Spleen (tissue), 11 donors: ENCODE results near the gene LPP. TPM values are rescaled to one million over a fixed set of nuclear protein-coding genes. Genes with fewer than 3 reads are reported as not detected.
A peak's percentile ranks its signal among the peaks of the same experiment; 100 is the strongest.

ENCODE experiments used
- DNase-seq: peaks from one replicate; pipeline ENCODE4 v3.0.0-alpha.2; 2020
- H3K27ac ChIP-seq, 8 donors: fragments of 200-600 bp; sonication (generic) in 7 of 8; 1 replicate in 4 of 8; 2 replicates in 4 of 8; pipeline versions ENCODE4 v1.5.0 to v1.8.0; 2016 to 2021; ENCODE audit warnings: inconsistent platforms in 4 of 8, mild to moderate bottlenecking in 4 of 8, moderate library complexity in 1 of 8
- H3K27me3 ChIP-seq, 7 donors: fragments of 200-600 bp; sonication (generic) in 6 of 7; replicated peaks in 1 of 7; 1 replicate in 4 of 7; 2 replicates in 3 of 7; pipeline versions ENCODE4 v1.5.0 to v1.8.0; 2016 to 2021; ENCODE audit warnings: inconsistent platforms in 3 of 7, mild to moderate bottlenecking in 1 of 7
- H3K36me3 ChIP-seq, 6 donors: fragments of 200-600 bp; sonication (generic) in 5 of 6; 1 replicate in 4 of 6; 2 replicates in 2 of 6; pipeline versions ENCODE4 v1.5.0 to v1.8.0; 2016 to 2021; ENCODE audit warnings: inconsistent platforms in 2 of 6
- H3K4me1 ChIP-seq, 6 donors: fragments of 200-600 bp; sonication (generic) in 5 of 6; 1 replicate in 3 of 6; 2 replicates in 3 of 6; pipeline versions ENCODE4 v1.5.0 to v1.8.0; 2016 to 2021; ENCODE audit warnings: inconsistent platforms in 3 of 6
- H3K4me3 ChIP-seq, 8 donors: fragments of 200-600 bp; sonication (generic) in 7 of 8; 1 replicate in 4 of 8; 2 replicates in 4 of 8; pipeline versions ENCODE4 v1.5.0 to v1.8.0; 2016 to 2021; ENCODE audit warnings: inconsistent platforms in 4 of 8, mild to moderate bottlenecking in 4 of 8, moderate library complexity in 2 of 8
- H3K9me3 ChIP-seq, 8 donors: fragments of 200-600 bp; sonication (generic) in 7 of 8; 1 replicate in 4 of 8; 2 replicates in 4 of 8; pipeline versions ENCODE4 v1.5.0 to v1.8.0; 2016 to 2021; ENCODE audit warnings: inconsistent platforms in 4 of 8
- CTCF ChIP-seq, 11 experiments: fragments of 200-600 bp in 7 of 11; fragments of 450-650 bp in 4 of 11; sonication (generic) in 4 of 11; IDR thresholded peaks in 8 of 11; conservative IDR thresholded peaks in 3 of 11; 1 replicate in 7 of 11; 2 replicates in 4 of 11; pipeline versions ENCODE4 v1.4.0 to v1.8.0; 2016 to 2021; ENCODE audit warnings: antibody characterized with exemption in 11 of 11, inconsistent platforms in 4 of 11, mild to moderate bottlenecking in 1 of 11
- POLR2A ChIP-seq, 3 donors: fragments of 450-650 bp; IDR thresholded peaks; one replicate each; pipeline ENCODE4 v1.5.1; 2017; ENCODE audit warnings: antibody characterized with exemption in 3 of 3, mild to moderate bottlenecking in 1 of 3
- POLR2AphosphoS5 ChIP-seq, 3 donors: sonication (generic); formaldehyde crosslinking; IDR thresholded peaks; one replicate each; pipeline ENCODE4 v1.5.1; 2017; ENCODE audit warnings: antibody characterized with exemption in 3 of 3
- WGBS, 5 donors: extraction: QIAGEN DNeasy Blood & Tissue Kit in 3 of 5; methylation state at CpG; one replicate each; pipeline versions ENCODE4 v1.1.5 to v1.1.7; 2013 to 2018; 5-methylcytosine and 5-hydroxymethylcytosine counted together
- intact Hi-C: fragments of 100-400 bp; cut with DNase I; formaldehyde crosslinking; loops from one replicate; pipeline ENCODE4 v1.15.0; 2023; ENCODE audit warnings: low total_unique reads
- polyA plus RNA-seq, 3 donors: library from polyadenylated mRNA; stranded (reverse); fragments of 200-250 nt; gene quantifications; one replicate each; pipeline ENCODE4 v1.2.1, GENCODE V29; 2013
- total RNA-seq, 7 donors: library from RNA; depleted of rRNA in 3 of 7; stranded (reverse); fragments of >200 nt in 3 of 7; fragmentation: NEBNext Ultra II Directional in 4 of 7; extraction: Animal tissue kit (Norgen Biotek cat#: 25700) in 4 of 7; gene quantifications; one replicate each; pipeline versions ENCODE4 v1.1.0 to v1.2.1, GENCODE V29; 2016 to 2021
- donor health status: healthy with polysubstance abuse.
- donor health status: DM: no; HTN: no; CAD: no; lungs with moderate emphysema.
- donor health status: DM: no; HTN: no; CAD: no.
- donor health status: Bipolar disorder and iron deficiency.
- donor health status: healthy.
- donor health status: DM: no; HTN: no; CAD: no.
- donor health status: DM: yes; HTN: yes; CAD: no.

The LPP gene
- total and polyA plus RNA-seq, 10 donors, result 2.4 to 270 (median 156) TPM

GRCh38 chr3:188134856-188135255 is 19.1 kb upstream of the LPP start:
- intact Hi-C loops, result no loop called here
- H3K4me3 ChIP-seq, result no peak overlapping the region
- 93 to 98% (median 97%) methylated on average over 1 of the region's 1 CpG for WGBS, 5 donors
- no peak overlapping the region for H3K27ac ChIP-seq
- no peaks in the 10 kb centered on the region for H3K9me3 ChIP-seq
- H3K4me1 ChIP-seq, result peaks cover 0 to 16% (median 10%) of the 10 kb centered on the region in 6 donors
- TF ChIP-seq POLR2AphosphoS5 (IDR thresholded peaks at IDR 0.05), result no peak
- no peak for TF ChIP-seq CTCF (IDR thresholded peaks at IDR 0.05 in 8 of 11, conservative IDR thresholded peaks at IDR 0.05 in 3 of 11)
- no peak for TF ChIP-seq POLR2A (IDR thresholded peaks at IDR 0.05)
- DNase-seq, result no peak
- H3K36me3 ChIP-seq, result no peaks in the 10 kb centered on the region
- H3K27me3 ChIP-seq, result no peaks in the 10 kb centered on the region

- TF ChIP-seq POLR2A (IDR thresholded peaks at IDR 0.05) (no peak), CTCF (IDR thresholded peaks at IDR 0.05 in 8 of 11, conservative IDR thresholded peaks at IDR 0.05 in 3 of 11) (no peak), POLR2AphosphoS5 (IDR thresholded peaks at IDR 0.05) (no peak)
- Histone ChIP-seq H3K36me3 (no peaks in the 10 kb centered on the region), H3K4me3 (no peak overlapping the region), H3K4me1 (peaks cover 0 to 16% (median 10%) of the 10 kb centered on the region in 6 donors), H3K27me3 (no peaks in the 10 kb centered on the region), H3K9me3 (no peaks in the 10 kb centered on the region), H3K27ac (no peak overlapping the region)
- 91 to 96% (median 93%) methylated on average over 5 of the region's 5 CpGs for WGBS, 5 donors
- DNase-seq, result no peak
- intact Hi-C loops, result no loop called here
Observed at GRCh38 chr3:188135271-188135670, 18.7 kb upstream of the LPP start.

- intact Hi-C loops, result no loop called here
- H3K4me1 ChIP-seq, result peaks cover 0 to 16% (median 10%) of the 10 kb centered on the region in 6 donors
- H3K4me3 ChIP-seq, result no peak overlapping the region
- H3K27ac ChIP-seq, result peak overlapping the region in 1 of 8 donors; percentile 14
- no peaks in the 10 kb centered on the region for H3K27me3 ChIP-seq
- H3K9me3 ChIP-seq, result no peaks in the 10 kb centered on the region
- 0 to 6% (median 5%) methylated on average over 1 of the region's 1 CpG for WGBS, 5 donors
- H3K36me3 ChIP-seq, result no peaks in the 10 kb centered on the region
- TF ChIP-seq POLR2AphosphoS5 (IDR thresholded peaks at IDR 0.05), result no peak
- no peak for TF ChIP-seq POLR2A (IDR thresholded peaks at IDR 0.05)
- TF ChIP-seq CTCF (IDR thresholded peaks at IDR 0.05 in 8 of 11, conservative IDR thresholded peaks at IDR 0.05 in 3 of 11), result no peak
- no peak for DNase-seq
Observed at GRCh38 chr3:188137051-188137450, 16.9 kb upstream of the LPP start.

- WGBS, 5 donors, result 84 to 94% (median 88%) methylated on average over 4 of the region's 4 CpGs
Observed at GRCh38 chr3:188139466-188139865, 14.5 kb upstream of the LPP start.

More at GRCh38 chr3:188139466-188139865, 14.5 kb upstream of the LPP start:
- intact Hi-C loops, result no loop called here
- Histone ChIP-seq H3K27ac (no peak overlapping the region), H3K9me3 (no peaks in the 10 kb centered on the region), H3K4me3 (no peak overlapping the region), H3K4me1 (peaks cover 0 to 16% (median 10%) of the 10 kb centered on the region in 6 donors), H3K27me3 (no peaks in the 10 kb centered on the region), H3K36me3 (no peaks in the 10 kb centered on the region)
- TF ChIP-seq POLR2AphosphoS5 (IDR thresholded peaks at IDR 0.05) (no peak), CTCF (IDR thresholded peaks at IDR 0.05 in 8 of 11, conservative IDR thresholded peaks at IDR 0.05 in 3 of 11) (no peak), POLR2A (IDR thresholded peaks at IDR 0.05) (no peak)
- DNase-seq, result no peak
